GM12875 (cell line): Measurements from ENCODE around the gene SAYSD1.

Experiments
- H3K4me3 ChIP-seq: one replicate; pipeline ENCODE4 v1.5.1; 2011; ENCODE audit warnings: low read depth, low read length, control low read depth
- CTCF ChIP-seq: IDR thresholded peaks from 2 replicates; pipeline ENCODE4 v1.5.1; 2011; ENCODE audit warnings: low read depth, mild to moderate bottlenecking, control low read depth, inconsistent platforms, low read length, moderate library complexity, borderline replicate concordance; ENCODE audit not compliant: insufficient read depth

SAYSD1 gene

GRCh38 chr6:39095578-39095977 lies 19.4 kb downstream of the SAYSD1 start:
- TF ChIP-seq CTCF, result no peak
- H3K4me3 ChIP-seq, result no peak overlapping the region

- H3K4me3 ChIP-seq, result no peak overlapping the region
- no peak for TF ChIP-seq CTCF
Measured at GRCh38 chr6:39093149-39093708, 21.8 kb downstream of the SAYSD1 start.

- no peak for TF ChIP-seq CTCF
- no peak overlapping the region for H3K4me3 ChIP-seq
Measured at GRCh38 chr6:39092124-39092523, 22.9 kb downstream of the SAYSD1 start.

- no peak overlapping the region for H3K4me3 ChIP-seq
- no peak for TF ChIP-seq CTCF
Measured at GRCh38 chr6:39091220-39091619, 23.8 kb downstream of the SAYSD1 start.

GRCh38 chr6:39090036-39090435 lies 24.9 kb downstream of the SAYSD1 start:
- H3K4me3 ChIP-seq, result no peak overlapping the region
- no peak for TF ChIP-seq CTCF

GRCh38 chr6:39088331-39088730 lies 26.7 kb downstream of the SAYSD1 start:
- no peak overlapping the region for H3K4me3 ChIP-seq
- TF ChIP-seq CTCF, result 0 out of 2 replicates have a peak, but pooled peaks have one; percentile 7

GRCh38 chr6:39087197-39087596 lies 27.8 kb downstream of the SAYSD1 start:
- no peak overlapping the region for H3K4me3 ChIP-seq
- TF ChIP-seq CTCF, result no peak
